RWPE2 (cell line): ENCODE data around the gene LRRC56.

Source experiments
- ATAC-seq: fragments of 200-7000 bp; cut with Tn5 transposase; 3 replicates; pipeline ENCODE4 v1.9.1; 2021; ENCODE audit warnings: low read depth
- DNase-seq: peaks from one replicate; pipeline ENCODE4 v3.0.0-alpha.2; 2020; ENCODE audit warnings: low spot score
- H3K27ac ChIP-seq: fragments of 450-650 bp; 2 replicates; pipeline ENCODE4 v1.5.1; 2017; ENCODE audit warnings: mild to moderate bottlenecking; ENCODE audit not compliant: poor library complexity, severe bottlenecking
- H3K27me3 ChIP-seq: fragments of 250-450 bp; sonication (Bioruptor Pico); 2 replicates; pipeline ENCODE4 v1.5.1; 2021; ENCODE audit warnings: mild to moderate bottlenecking, moderate library complexity; ENCODE audit not compliant: insufficient read depth, poor library complexity, severe bottlenecking
- H3K36me3 ChIP-seq: fragments of 250-450 bp; sonication (Bioruptor Pico); 2 replicates; pipeline ENCODE4 v1.5.1; 2020; ENCODE audit warnings: low read depth, mild to moderate bottlenecking, moderate library complexity
- H3K4me1 ChIP-seq: fragments of 250-450 bp; sonication (Bioruptor Pico); 2 replicates; pipeline ENCODE4 v1.5.1; 2021; ENCODE audit warnings: mild to moderate bottlenecking, moderate library complexity; ENCODE audit not compliant: insufficient read depth, poor library complexity, severe bottlenecking
- H3K4me3 ChIP-seq: fragments of 250-450 bp; sonication (Bioruptor Pico); 2 replicates; pipeline ENCODE4 v1.5.1; 2021; ENCODE audit warnings: mild to moderate bottlenecking, moderate library complexity; ENCODE audit not compliant: severe bottlenecking
- H3K9me3 ChIP-seq: fragments of 250-450 bp; sonication (Bioruptor Pico); 2 replicates; pipeline ENCODE4 v1.5.1; 2021; ENCODE audit warnings: mild to moderate bottlenecking, moderate library complexity; ENCODE audit not compliant: severe bottlenecking
- TF ChIP-seq, protein P1 (sequence below): fragments of 450-650 bp; IDR thresholded peaks from one replicate; pipeline ENCODE4 v1.5.1; 2017; ENCODE audit warnings: mild to moderate bottlenecking, moderate library complexity; ENCODE audit not compliant: poor library complexity, severe bottlenecking

Gene LRRC56

DNA sequence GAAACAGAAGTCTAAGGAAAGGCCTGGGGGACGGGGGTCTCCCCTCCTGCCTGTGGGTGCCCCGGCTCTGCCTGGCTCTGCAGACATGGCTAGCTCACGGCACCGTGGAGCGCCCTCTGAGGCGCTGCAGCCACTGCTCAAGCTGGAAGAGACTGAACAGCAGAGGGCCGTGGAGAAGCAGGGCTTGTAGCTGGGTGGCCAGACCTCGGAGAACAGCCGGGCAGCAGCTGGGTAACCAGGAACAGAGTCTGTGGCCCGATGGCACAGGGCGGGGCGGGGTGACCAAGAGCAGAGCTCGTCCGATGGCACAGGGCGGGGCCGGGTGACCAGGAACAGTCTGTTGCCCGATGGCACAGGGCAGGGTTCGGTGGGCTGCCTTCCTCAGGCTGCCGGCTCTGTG, 48.3 kb upstream of the LRRC56 start:
- Histone ChIP-seq H3K36me3 (peaks cover 14% of the 10 kb centered on the region), H3K4me3 (no peak overlapping the region), H3K27ac (no peak overlapping the region), H3K9me3 (no peaks in the 10 kb centered on the region), H3K4me1 (no peaks in the 10 kb centered on the region), H3K27me3 (no peaks in the 10 kb centered on the region)
- ATAC-seq = no peak
- TF ChIP-seq, protein P1, sequence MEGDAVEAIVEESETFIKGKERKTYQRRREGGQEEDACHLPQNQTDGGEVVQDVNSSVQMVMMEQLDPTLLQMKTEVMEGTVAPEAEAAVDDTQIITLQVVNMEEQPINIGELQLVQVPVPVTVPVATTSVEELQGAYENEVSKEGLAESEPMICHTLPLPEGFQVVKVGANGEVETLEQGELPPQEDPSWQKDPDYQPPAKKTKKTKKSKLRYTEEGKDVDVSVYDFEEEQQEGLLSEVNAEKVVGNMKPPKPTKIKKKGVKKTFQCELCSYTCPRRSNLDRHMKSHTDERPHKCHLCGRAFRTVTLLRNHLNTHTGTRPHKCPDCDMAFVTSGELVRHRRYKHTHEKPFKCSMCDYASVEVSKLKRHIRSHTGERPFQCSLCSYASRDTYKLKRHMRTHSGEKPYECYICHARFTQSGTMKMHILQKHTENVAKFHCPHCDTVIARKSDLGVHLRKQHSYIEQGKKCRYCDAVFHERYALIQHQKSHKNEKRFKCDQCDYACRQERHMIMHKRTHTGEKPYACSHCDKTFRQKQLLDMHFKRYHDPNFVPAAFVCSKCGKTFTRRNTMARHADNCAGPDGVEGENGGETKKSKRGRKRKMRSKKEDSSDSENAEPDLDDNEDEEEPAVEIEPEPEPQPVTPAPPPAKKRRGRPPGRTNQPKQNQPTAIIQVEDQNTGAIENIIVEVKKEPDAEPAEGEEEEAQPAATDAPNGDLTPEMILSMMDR = no peak
- DNase-seq = peak; percentile 63

DNA sequence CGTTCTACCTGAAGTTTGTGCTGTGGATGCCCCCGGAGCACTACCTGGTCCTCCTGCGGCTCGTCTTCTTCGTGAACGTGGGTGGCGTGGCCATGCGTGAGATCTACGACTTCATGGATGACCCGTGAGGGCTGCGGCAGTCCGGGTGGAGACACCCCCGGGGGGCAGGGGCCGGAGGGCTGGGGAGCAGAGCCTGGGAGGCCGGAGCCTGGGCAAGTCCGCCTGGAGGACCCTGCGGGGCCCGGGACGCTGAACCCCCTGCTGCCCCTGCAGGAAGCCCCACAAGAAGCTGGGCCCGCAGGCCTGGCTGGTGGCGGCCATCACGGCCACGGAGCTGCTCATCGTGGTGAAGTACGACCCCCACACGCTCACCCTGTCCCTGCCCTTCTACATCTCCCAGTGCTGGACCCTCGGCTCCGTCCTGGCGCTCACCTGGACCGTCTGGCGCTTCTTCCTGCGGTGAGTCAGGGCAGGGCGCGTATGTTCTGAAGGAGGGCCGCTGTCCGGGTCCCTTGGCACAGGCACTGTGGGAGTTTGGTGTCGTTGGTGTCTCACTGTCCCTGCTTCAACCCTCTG, 47.6 kb upstream of the LRRC56 start:
- Histone ChIP-seq H3K27me3 (no peaks in the 10 kb centered on the region), H3K36me3 (peaks cover 16% of the 10 kb centered on the region), H3K4me3 (no peak overlapping the region), H3K4me1 (no peaks in the 10 kb centered on the region), H3K27ac (no peak overlapping the region), H3K9me3 (no peaks in the 10 kb centered on the region)
- ATAC-seq (no peak; the same call in 2 of the 3 replicates), DNase-seq (peak; percentile 67)
- TF ChIP-seq, protein P1 = no peak

DNA sequence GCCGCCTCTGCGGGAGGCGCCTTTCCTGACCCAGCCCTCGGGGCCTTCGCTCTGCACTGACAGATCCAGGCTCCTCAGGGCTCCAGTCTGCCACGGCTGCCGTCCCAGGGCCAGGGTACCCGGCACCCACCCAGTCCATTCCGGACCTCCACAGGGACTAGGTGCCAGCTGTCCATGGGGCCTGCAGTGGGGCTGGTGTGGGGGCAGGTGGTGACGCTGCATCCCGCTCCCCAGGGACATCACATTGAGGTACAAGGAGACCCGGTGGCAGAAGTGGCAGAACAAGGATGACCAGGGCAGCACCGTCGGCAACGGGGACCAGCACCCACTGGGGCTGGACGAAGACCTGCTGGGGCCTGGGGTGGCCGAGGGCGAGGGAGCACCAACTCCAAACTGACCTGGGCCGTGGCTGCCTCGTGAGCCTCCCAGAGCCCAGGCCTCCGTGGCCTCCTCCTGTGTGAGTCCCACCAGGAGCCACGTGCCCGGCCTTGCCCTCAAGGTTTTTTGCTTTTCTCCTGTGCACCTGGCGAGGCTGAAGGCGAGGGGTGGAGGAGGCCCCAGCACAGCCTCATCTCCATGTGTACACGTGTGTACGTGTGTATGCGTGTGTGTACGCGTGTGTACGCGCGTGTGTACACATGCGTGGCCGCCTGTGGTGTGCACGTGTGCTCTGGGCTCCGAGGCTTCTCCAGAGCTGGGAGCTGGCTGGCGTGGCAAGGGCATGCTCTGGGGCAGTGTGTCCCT, 47.0 kb upstream of the LRRC56 start:
- DNase-seq = peak; percentile 63
- no peaks in the 10 kb centered on the region for H3K4me1 ChIP-seq
- H3K4me3 ChIP-seq = no peak overlapping the region
- H3K36me3 ChIP-seq = peaks cover 20% of the 10 kb centered on the region
- H3K27ac ChIP-seq = no peak overlapping the region
- TF ChIP-seq, protein P1 = no peak
- no peaks in the 10 kb centered on the region for H3K9me3 ChIP-seq
- ATAC-seq = no peak
- no peaks in the 10 kb centered on the region for H3K27me3 ChIP-seq

DNA sequence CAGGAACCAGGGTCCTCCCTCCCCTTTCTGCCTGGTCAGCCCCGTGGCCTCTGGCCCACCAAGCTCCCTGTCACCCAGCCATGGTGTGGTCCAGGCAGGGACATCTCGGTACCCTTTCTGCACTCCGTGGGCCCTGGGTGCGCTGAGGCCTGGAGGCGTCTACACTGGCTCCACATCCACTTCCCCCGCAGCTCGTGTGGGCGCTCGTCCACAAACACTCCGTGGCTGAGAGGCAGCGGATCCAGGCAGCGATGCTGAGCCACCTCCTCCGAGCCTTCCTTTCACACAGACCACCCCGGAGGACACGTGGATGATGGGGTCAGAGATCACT, 46.4 kb upstream of the LRRC56 start:
- Histone ChIP-seq H3K36me3 (peaks cover 26% of the 10 kb centered on the region), H3K27me3 (no peaks in the 10 kb centered on the region), H3K4me3 (no peak overlapping the region), H3K27ac (no peak overlapping the region), H3K4me1 (no peaks in the 10 kb centered on the region), H3K9me3 (no peaks in the 10 kb centered on the region)
- ATAC-seq (no peak), DNase-seq (no peak)
- TF ChIP-seq, protein P1 = no peak

DNA sequence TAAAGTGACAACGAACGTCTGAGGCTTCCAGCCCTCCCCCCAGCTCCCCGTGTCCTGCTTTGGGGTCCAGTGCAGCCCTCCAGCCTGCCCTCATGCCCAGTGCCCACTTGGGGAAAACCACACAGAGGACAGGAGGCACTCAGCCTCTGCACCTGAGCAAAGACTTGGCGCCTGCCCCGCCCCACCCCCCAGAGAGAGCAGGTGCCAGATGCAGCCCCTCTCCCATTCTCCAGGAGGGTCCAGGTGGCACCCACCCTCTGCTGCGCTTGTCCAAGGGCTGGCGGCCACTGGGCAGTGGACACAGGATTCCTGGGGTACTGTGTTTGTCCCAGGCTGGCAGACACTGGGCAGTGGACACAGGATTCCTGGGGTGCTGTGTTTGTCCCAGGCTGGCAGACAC, 46.0 kb upstream of the LRRC56 start:
- TF ChIP-seq, protein P1 = no peak
- DNase-seq = peak; percentile 52
- Histone ChIP-seq H3K27ac (no peak overlapping the region), H3K36me3 (peaks cover 30% of the 10 kb centered on the region), H3K9me3 (no peaks in the 10 kb centered on the region), H3K4me1 (no peaks in the 10 kb centered on the region), H3K4me3 (no peak overlapping the region), H3K27me3 (no peaks in the 10 kb centered on the region)
- ATAC-seq = no peak
